Smooth muscle cell (in vitro differentiated cells): Measurements from ENCODE around the gene MICALL2. TPM values are rescaled to one million over a fixed set of nuclear protein-coding genes. Genes with fewer than 3 reads are reported as not detected.

Experiments
- DNase-seq: peaks from one replicate; lab custom pipeline; 2025; ENCODE audit not compliant: unreplicated experiment; lab: John Stamatoyannopoulos, UW
- H2AFZ ChIP-seq: fragments of 200-600 bp; sonication (generic); 2 replicates; pipeline ENCODE4 v1.6.0; 2016; ENCODE audit warnings: antibody characterized with exemption, low read depth, mild to moderate bottlenecking
- H3F3A ChIP-seq: fragments of 200-600 bp; sonication (generic); 2 replicates; pipeline ENCODE4 v1.6.0; 2017; ENCODE audit warnings: antibody characterized with exemption, low read depth
- H3K27ac ChIP-seq: fragments of 200-600 bp; sonication (generic); 2 replicates; pipeline ENCODE4 v1.5.1; 2016; ENCODE audit warnings: low read depth, mild to moderate bottlenecking
- H3K27me3 ChIP-seq: fragments of 200-600 bp; sonication (generic); 2 replicates; pipeline ENCODE4 v1.6.1; 2016; ENCODE audit warnings: low read depth, mild to moderate bottlenecking
- H3K36me3 ChIP-seq: fragments of 200-600 bp; sonication (generic); 2 replicates; pipeline ENCODE4 v1.5.1; 2016; ENCODE audit warnings: low read depth
- H3K4me1 ChIP-seq: fragments of 200-600 bp; sonication (generic); 2 replicates; pipeline ENCODE4 v1.5.1; 2016; ENCODE audit warnings: low read depth
- H3K4me2 ChIP-seq: fragments of 200-600 bp; sonication (generic); 2 replicates; pipeline ENCODE4 v1.6.0; 2016; ENCODE audit warnings: mild to moderate bottlenecking
- H3K4me3 ChIP-seq: fragments of 200-600 bp; sonication (generic); 2 replicates; pipeline ENCODE4 v1.5.1; 2016; ENCODE audit warnings: mild to moderate bottlenecking
- H3K79me2 ChIP-seq: fragments of 200-600 bp; sonication (generic); 2 replicates; pipeline ENCODE4 v1.6.0; 2016; ENCODE audit warnings: low read depth, mild to moderate bottlenecking
- H3K9ac ChIP-seq: fragments of 200-600 bp; sonication (generic); 2 replicates; pipeline ENCODE4 v1.6.0; 2016; ENCODE audit warnings: low read depth
- H3K9me3 ChIP-seq: fragments of 200-600 bp; sonication (generic); replicated peaks from 2 replicates; pipeline ENCODE4 v1.5.1; 2016; ENCODE audit warnings: low read depth
- H4K20me1 ChIP-seq: fragments of 200-600 bp; sonication (generic); 2 replicates; pipeline ENCODE4 v1.6.0; 2016; ENCODE audit warnings: low read depth
- WGBS: methylation state at CpG from one replicate; pipeline ENCODE4 v1.1.7; 2016; ENCODE audit warnings: low lambda C conversion rate; 5-methylcytosine and 5-hydroxymethylcytosine counted together
- polyA plus RNA-seq: library from polyadenylated mRNA; unstranded; fragments of >200 nt; fragmentation: Nextera tagmentation; extraction: Ambion mirVana; gene quantifications from 2 replicates; pipeline ENCODE4 v1.2.1, GENCODE V29; 2016
- total RNA-seq: library from RNA; depleted of rRNA; stranded (reverse); fragments of >200 nt; gene quantifications from 2 replicates; pipeline ENCODE4 v1.2.3, GENCODE V29; 2014
- TF ChIP-seq, protein P1 (sequence below): fragments of 200-600 bp; sonication (generic); IDR thresholded peaks from 2 replicates; pipeline ENCODE4 v1.5.1; 2017; ENCODE audit warnings: borderline replicate concordance, mild to moderate bottlenecking, antibody characterized with exemption; ENCODE audit not compliant: insufficient read depth, poor library complexity, severe bottlenecking

MICALL2 gene
- total and polyA plus RNA-seq, 2 experiments from 2014 or later: 4.2 to 18.9 TPM

DNA sequence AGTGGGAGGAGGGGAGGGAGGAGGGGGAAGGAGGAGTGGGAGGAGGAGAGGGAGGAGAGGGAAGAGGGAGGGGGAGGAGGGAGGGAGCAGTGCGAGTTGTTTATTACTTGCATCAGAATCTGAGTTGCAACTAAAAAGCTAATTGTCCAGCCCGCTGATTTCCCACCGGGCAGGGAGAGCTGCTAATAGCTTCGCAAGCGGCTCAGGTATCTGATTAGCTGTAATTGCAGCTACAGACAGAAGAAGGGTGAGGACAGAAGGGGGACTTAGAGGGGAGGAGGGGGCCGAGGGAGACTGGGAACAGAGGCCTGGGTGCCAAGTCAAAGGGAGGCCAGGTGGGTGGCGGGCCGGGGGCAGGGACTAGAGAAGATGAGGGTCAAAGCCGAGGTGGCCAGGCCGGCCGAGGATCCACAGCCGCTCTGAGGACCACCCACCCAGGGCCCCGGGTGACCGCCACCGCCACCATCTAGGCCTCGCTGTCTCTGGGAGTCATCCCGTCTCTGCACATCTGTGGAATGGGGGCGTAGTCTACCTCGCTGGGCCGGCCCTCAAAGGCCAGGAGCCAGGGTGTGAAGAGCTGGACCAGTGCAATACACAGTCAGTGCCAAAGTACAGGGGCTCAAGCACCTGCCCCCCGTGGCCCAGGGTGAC, 54.2 kb downstream of the MICALL2 start:
- Histone ChIP-seq H3K4me1 (no peaks in the 10 kb centered on the region), H3K9ac (no peak overlapping the region), H3K4me2 (no peak overlapping the region), H3K36me3 (no peaks in the 10 kb centered on the region), H3K27me3 (peaks cover 59% of the 10 kb centered on the region), H3K4me3 (no peak overlapping the region), H3K27ac (no peak overlapping the region), H4K20me1 (no peaks in the 10 kb centered on the region), H3F3A (no peaks in the 10 kb centered on the region), H3K79me2 (no peaks in the 10 kb centered on the region), H2AFZ (no peak overlapping the region), H3K9me3 (no peaks in the 10 kb centered on the region)
- 87% methylated on average over 10 of the region's 21 CpGs for WGBS
- DNase-seq: no peak
- TF ChIP-seq, protein P1, sequence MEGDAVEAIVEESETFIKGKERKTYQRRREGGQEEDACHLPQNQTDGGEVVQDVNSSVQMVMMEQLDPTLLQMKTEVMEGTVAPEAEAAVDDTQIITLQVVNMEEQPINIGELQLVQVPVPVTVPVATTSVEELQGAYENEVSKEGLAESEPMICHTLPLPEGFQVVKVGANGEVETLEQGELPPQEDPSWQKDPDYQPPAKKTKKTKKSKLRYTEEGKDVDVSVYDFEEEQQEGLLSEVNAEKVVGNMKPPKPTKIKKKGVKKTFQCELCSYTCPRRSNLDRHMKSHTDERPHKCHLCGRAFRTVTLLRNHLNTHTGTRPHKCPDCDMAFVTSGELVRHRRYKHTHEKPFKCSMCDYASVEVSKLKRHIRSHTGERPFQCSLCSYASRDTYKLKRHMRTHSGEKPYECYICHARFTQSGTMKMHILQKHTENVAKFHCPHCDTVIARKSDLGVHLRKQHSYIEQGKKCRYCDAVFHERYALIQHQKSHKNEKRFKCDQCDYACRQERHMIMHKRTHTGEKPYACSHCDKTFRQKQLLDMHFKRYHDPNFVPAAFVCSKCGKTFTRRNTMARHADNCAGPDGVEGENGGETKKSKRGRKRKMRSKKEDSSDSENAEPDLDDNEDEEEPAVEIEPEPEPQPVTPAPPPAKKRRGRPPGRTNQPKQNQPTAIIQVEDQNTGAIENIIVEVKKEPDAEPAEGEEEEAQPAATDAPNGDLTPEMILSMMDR: no peak

DNA sequence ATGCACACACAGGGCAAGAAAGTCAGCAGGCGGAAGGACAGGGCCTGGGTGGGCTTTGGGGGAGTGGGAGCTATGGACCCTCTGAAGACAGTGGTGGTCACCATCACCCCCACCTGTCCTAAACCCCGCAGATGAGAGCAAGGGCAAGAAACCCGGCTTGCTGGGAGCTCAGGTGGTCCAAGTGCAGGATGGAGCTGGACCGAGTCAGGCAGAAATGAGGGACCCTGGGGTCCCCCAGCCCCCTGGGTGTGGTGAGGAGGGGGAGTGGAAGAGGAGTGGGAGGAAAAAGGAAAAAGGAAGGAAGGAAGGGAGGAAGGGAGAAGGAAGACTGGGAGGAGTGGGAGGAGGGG, 54.8 kb downstream of the MICALL2 start:
- no peaks in the 10 kb centered on the region for H4K20me1 ChIP-seq
- H3K36me3 ChIP-seq: no peaks in the 10 kb centered on the region
- no peak for DNase-seq
- H3K27me3 ChIP-seq: peaks cover 59% of the 10 kb centered on the region
- no peak overlapping the region for H3K27ac ChIP-seq
- H3K4me2 ChIP-seq: peak overlapping the region; percentile 82
- H2AFZ ChIP-seq: no peak overlapping the region
- WGBS: 65% methylated on average over 4 of the region's 4 CpGs
- no peak overlapping the region for H3K9ac ChIP-seq
- TF ChIP-seq, protein P1: no peak
- no peaks in the 10 kb centered on the region for H3F3A ChIP-seq
- no peak overlapping the region for H3K4me3 ChIP-seq
- no peaks in the 10 kb centered on the region for H3K79me2 ChIP-seq
- no peaks in the 10 kb centered on the region for H3K9me3 ChIP-seq
- no peaks in the 10 kb centered on the region for H3K4me1 ChIP-seq

DNA sequence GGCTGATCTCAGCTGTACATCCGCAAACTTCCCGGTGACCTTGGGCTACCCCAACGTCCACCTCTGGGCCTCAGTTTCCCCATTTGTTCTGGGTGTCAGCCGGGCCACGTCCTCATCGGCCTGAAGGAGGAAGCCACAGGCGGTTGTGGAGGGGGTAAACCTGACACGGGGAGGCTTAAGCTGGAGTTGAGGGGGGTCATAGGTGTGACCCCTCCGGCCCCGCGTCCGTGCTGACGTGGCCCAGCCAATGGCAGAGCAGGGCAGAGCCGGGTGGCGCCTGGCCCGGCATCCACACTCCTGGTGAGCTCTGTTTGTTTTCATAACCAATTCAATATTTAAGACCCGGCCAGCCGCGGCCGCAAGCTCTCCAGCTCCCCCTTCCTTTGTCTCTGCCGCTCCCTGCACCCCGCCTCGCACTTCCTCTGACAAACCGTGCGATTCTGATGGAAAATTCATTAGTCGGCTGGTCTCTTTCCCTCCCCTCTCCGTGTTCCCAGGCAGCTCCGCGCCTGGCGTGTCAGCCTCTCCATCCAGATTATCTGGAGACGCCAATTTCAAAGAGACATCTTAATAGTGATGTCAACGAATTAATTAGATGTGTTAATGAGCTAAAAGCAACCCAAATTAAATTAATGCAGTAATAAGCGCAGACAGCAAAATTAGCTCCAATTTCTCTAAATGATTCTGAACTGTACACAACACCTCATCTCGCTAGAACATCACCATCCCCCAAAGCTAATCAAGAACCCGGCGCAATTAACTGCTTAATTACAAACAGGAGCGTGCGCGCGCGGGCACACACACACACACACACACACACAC, 55.4 kb downstream of the MICALL2 start:
- H3F3A ChIP-seq: no peaks in the 10 kb centered on the region
- peaks cover 59% of the 10 kb centered on the region for H3K27me3 ChIP-seq
- no peaks in the 10 kb centered on the region for H3K79me2 ChIP-seq
- no peaks in the 10 kb centered on the region for H3K36me3 ChIP-seq
- peak overlapping the region; percentile 49 for H2AFZ ChIP-seq
- WGBS: 26% methylated on average over 41 of the region's 41 CpGs
- no peaks in the 10 kb centered on the region for H3K4me1 ChIP-seq
- H3K4me2 ChIP-seq: peak overlapping the region; percentile 82
- TF ChIP-seq, protein P1: no peak
- no peak for DNase-seq
- H3K9ac ChIP-seq: no peak overlapping the region
- no peaks in the 10 kb centered on the region for H3K9me3 ChIP-seq
- H4K20me1 ChIP-seq: no peaks in the 10 kb centered on the region
- H3K27ac ChIP-seq: no peak overlapping the region
- H3K4me3 ChIP-seq: peak overlapping the region; percentile 17
